ENCODE measurements around the gene PEX11A. TPM values are rescaled to one million over a fixed set of nuclear protein-coding genes. Genes with fewer than 3 reads are reported as not detected.

PEX11A gene
- total and polyA plus RNA-seq, 3 experiments from 2014 or later, result 2.8 to 3.5 (median 2.9) TPM

- ChIA-PET CTCF (no interaction called here), POLR2A (no interaction called here)
- peaks cover 5 to 34% of the 10 kb centered on the region in 2 donors for H3K27me3 Mint-ChIP-seq
- H3K36me3 Mint-ChIP-seq, result no peaks in the 10 kb centered on the region
- no peak overlapping the region for H3K27ac ChIP-seq (ENCODE audit: low read depth, low read length)
- H3K27ac Mint-ChIP-seq, result peak overlapping the region in 1 of 8 donors; percentile 23
- H3K9me3 ChIP-seq (ENCODE audit: low read length), result no peaks in the 10 kb centered on the region
- H3K36me3 ChIP-seq (ENCODE audit: insufficient read depth, low read length), result no peaks in the 10 kb centered on the region
- DNase-seq, result no peak
- no peaks in the 10 kb centered on the region for H3K27me3 ChIP-seq (ENCODE audit: insufficient read depth, low read length, poor library complexity, severe bottlenecking)
- H3K4me1 Mint-ChIP-seq, result peaks cover 0 to 5% (median 5%) of the 10 kb centered on the region in 3 donors
- no peaks in the 10 kb centered on the region for H3K9me3 Mint-ChIP-seq
- no peaks in the 10 kb centered on the region for H3K4me1 ChIP-seq (ENCODE audit: insufficient read depth, low read length)
- no peak overlapping the region for H3K4me3 ChIP-seq (ENCODE audit: low read length)
- H3K4me3 Mint-ChIP-seq, result no peak overlapping the region
These were observed 23.5 kb downstream of the PEX11A start for GRCh38 chr15:89666858-89667705.

- ChIA-PET CTCF (no interaction called here), POLR2A (no interaction called here)
- Histone ChIP-seq H3K27ac (ENCODE audit: low read depth, low read length) (no peak overlapping the region), H3K36me3 (ENCODE audit: insufficient read depth, low read length) (no peaks in the 10 kb centered on the region), H3K4me1 (ENCODE audit: insufficient read depth, low read length) (no peaks in the 10 kb centered on the region), H3K9me3 (ENCODE audit: low read length) (no peaks in the 10 kb centered on the region), H3K4me3 (ENCODE audit: low read length) (no peak overlapping the region), H3K27me3 (ENCODE audit: insufficient read depth, low read length, poor library complexity, severe bottlenecking) (no peaks in the 10 kb centered on the region)
- Mint-ChIP-seq H3K27ac (no peak overlapping the region), H3K36me3 (no peaks in the 10 kb centered on the region), H3K27me3 (peaks cover 5 to 36% of the 10 kb centered on the region in 2 donors), H3K4me1 (peaks cover 0 to 5% (median 5%) of the 10 kb centered on the region in 3 donors), H3K4me3 (peak overlapping the region in 2 of 7 donors; percentile 3 to 44), H3K9me3 (no peaks in the 10 kb centered on the region)
- no peak for DNase-seq
These were observed 24.2 kb downstream of the PEX11A start for GRCh38 chr15:89666184-89666857.

GRCh38 chr15:89665449-89666181, 24.9 kb downstream of the PEX11A start:
- no peaks in the 10 kb centered on the region for H3K9me3 Mint-ChIP-seq
- no peaks in the 10 kb centered on the region for H3K36me3 Mint-ChIP-seq
- peak overlapping the region in 1 of 7 donors; percentile 3 for H3K4me3 Mint-ChIP-seq
- Histone ChIP-seq H3K27ac (ENCODE audit: low read depth, low read length) (no peak overlapping the region), H3K27me3 (ENCODE audit: insufficient read depth, low read length, poor library complexity, severe bottlenecking) (no peaks in the 10 kb centered on the region), H3K4me1 (ENCODE audit: insufficient read depth, low read length) (no peaks in the 10 kb centered on the region), H3K36me3 (ENCODE audit: insufficient read depth, low read length) (no peaks in the 10 kb centered on the region), H3K9me3 (ENCODE audit: low read length) (no peaks in the 10 kb centered on the region), H3K4me3 (ENCODE audit: low read length) (no peak overlapping the region)
- H3K27ac Mint-ChIP-seq, result no peak overlapping the region
- no peak for DNase-seq
- CTCF ChIA-PET, result no interaction called here
- H3K27me3 Mint-ChIP-seq, result peaks cover 7 to 41% of the 10 kb centered on the region in 2 donors
- POLR2A ChIA-PET, result no interaction called here
- H3K4me1 Mint-ChIP-seq, result peaks cover 0 to 5% (median 5%) of the 10 kb centered on the region in 3 donors

- no peaks in the 10 kb centered on the region for H3K36me3 ChIP-seq (ENCODE audit: insufficient read depth, low read length)
- CTCF ChIA-PET, result no interaction called here
- Mint-ChIP-seq H3K4me1 (peaks cover 0 to 5% (median 5%) of the 10 kb centered on the region in 3 donors), H3K36me3 (no peaks in the 10 kb centered on the region), H3K27me3 (peaks cover 8 to 47% of the 10 kb centered on the region in 2 donors), H3K4me3 (peak overlapping the region in 4 of 7 donors; percentile 20 to 48 (median 40)), H3K27ac (no peak overlapping the region), H3K9me3 (no peaks in the 10 kb centered on the region)
- no peaks in the 10 kb centered on the region for H3K27me3 ChIP-seq (ENCODE audit: insufficient read depth, low read length, poor library complexity, severe bottlenecking)
- H3K27ac ChIP-seq (ENCODE audit: low read depth, low read length), result no peak overlapping the region
- H3K9me3 ChIP-seq (ENCODE audit: low read length), result no peaks in the 10 kb centered on the region
- DNase-seq, result no peak
- H3K4me1 ChIP-seq (ENCODE audit: insufficient read depth, low read length), result no peaks in the 10 kb centered on the region
- no peak overlapping the region for H3K4me3 ChIP-seq (ENCODE audit: low read length)
- POLR2A ChIA-PET, result no interaction called here
These were observed 25.9 kb downstream of the PEX11A start for GRCh38 chr15:89664441-89665350.

GRCh38 chr15:89662893-89663626, 27.5 kb downstream of the PEX11A start:
- Histone ChIP-seq H3K4me3 (ENCODE audit: low read length) (no peak overlapping the region), H3K27me3 (ENCODE audit: insufficient read depth, low read length, poor library complexity, severe bottlenecking) (no peaks in the 10 kb centered on the region), H3K4me1 (ENCODE audit: insufficient read depth, low read length) (no peaks in the 10 kb centered on the region), H3K27ac (ENCODE audit: low read depth, low read length) (no peak overlapping the region), H3K9me3 (ENCODE audit: low read length) (no peaks in the 10 kb centered on the region), H3K36me3 (ENCODE audit: insufficient read depth, low read length) (no peaks in the 10 kb centered on the region)
- Mint-ChIP-seq H3K36me3 (no peaks in the 10 kb centered on the region), H3K27me3 (peaks cover 11 to 42% of the 10 kb centered on the region in 2 donors), H3K4me1 (peaks cover 0 to 5% (median 5%) of the 10 kb centered on the region in 3 donors), H3K4me3 (no peak overlapping the region), H3K27ac (no peak overlapping the region), H3K9me3 (no peaks in the 10 kb centered on the region)
- ChIA-PET CTCF (no interaction called here), POLR2A (no interaction called here)
- no peak for DNase-seq

GRCh38 chr15:89660556-89660955, 30.0 kb downstream of the PEX11A start:
- no peak for DNase-seq
- Mint-ChIP-seq H3K4me1 (peaks cover 4 to 10% (median 9%) of the 10 kb centered on the region in 3 donors), H3K36me3 (no peaks in the 10 kb centered on the region), H3K9me3 (no peaks in the 10 kb centered on the region), H3K27me3 (peaks cover 25 to 48% of the 10 kb centered on the region in 2 donors), H3K4me3 (no peak overlapping the region), H3K27ac (no peak overlapping the region)
- no peak overlapping the region for H3K4me3 ChIP-seq (ENCODE audit: low read length)
- no peaks in the 10 kb centered on the region for H3K4me1 ChIP-seq (ENCODE audit: insufficient read depth, low read length)
- H3K9me3 ChIP-seq (ENCODE audit: low read length), result no peaks in the 10 kb centered on the region
- H3K27me3 ChIP-seq (ENCODE audit: insufficient read depth, low read length, poor library complexity, severe bottlenecking), result no peaks in the 10 kb centered on the region
- ChIA-PET POLR2A (no interaction called here), CTCF (no interaction called here)
- H3K27ac ChIP-seq (ENCODE audit: low read depth, low read length), result no peak overlapping the region
- H3K36me3 ChIP-seq (ENCODE audit: insufficient read depth, low read length), result no peaks in the 10 kb centered on the region

GRCh38 chr15:89659295-89659694, 31.3 kb downstream of the PEX11A start:
- no peaks in the 10 kb centered on the region for H3K36me3 Mint-ChIP-seq
- Histone ChIP-seq H3K36me3 (ENCODE audit: insufficient read depth, low read length) (no peaks in the 10 kb centered on the region), H3K27ac (ENCODE audit: low read depth, low read length) (no peak overlapping the region), H3K4me3 (ENCODE audit: low read length) (no peak overlapping the region), H3K9me3 (ENCODE audit: low read length) (no peaks in the 10 kb centered on the region), H3K27me3 (ENCODE audit: insufficient read depth, low read length, poor library complexity, severe bottlenecking) (peaks cover 4% of the 10 kb centered on the region), H3K4me1 (ENCODE audit: insufficient read depth, low read length) (no peaks in the 10 kb centered on the region)
- DNase-seq, result no peak
- no peaks in the 10 kb centered on the region for H3K9me3 Mint-ChIP-seq
- no peak overlapping the region for H3K4me3 Mint-ChIP-seq
- H3K4me1 Mint-ChIP-seq, result peaks cover 8 to 11% (median 11%) of the 10 kb centered on the region in 3 donors
- peaks cover 31 to 45% of the 10 kb centered on the region in 2 donors for H3K27me3 Mint-ChIP-seq
- ChIA-PET CTCF (no interaction called here), POLR2A (no interaction called here)
- H3K27ac Mint-ChIP-seq, result peak overlapping the region in 1 of 8 donors; percentile 85
